GM21423 (cell line): ENCODE data around the gene CYS1.
"Not testable (repeated sequence)": the region's sequence is repeated elsewhere in the genome, so short reads cannot be mapped to it uniquely, and the experiment has no call there.

Source experiments
- ATAC-seq: cut with Tn5 transposase; IDR thresholded peaks from one replicate; pipeline ENCODE4 v1.9.1; 2021; ENCODE audit warnings: mild to moderate bottlenecking, moderate library complexity; ENCODE audit not compliant: unreplicated experiment

Gene CYS1, protein sequence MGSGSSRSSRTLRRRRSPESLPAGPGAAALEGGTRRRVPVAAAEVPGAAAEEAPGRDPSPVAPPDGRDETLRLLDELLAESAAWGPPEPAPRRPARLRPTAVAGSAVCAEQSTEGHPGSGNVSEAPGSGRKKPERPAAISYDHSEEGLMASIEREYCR

DNA sequence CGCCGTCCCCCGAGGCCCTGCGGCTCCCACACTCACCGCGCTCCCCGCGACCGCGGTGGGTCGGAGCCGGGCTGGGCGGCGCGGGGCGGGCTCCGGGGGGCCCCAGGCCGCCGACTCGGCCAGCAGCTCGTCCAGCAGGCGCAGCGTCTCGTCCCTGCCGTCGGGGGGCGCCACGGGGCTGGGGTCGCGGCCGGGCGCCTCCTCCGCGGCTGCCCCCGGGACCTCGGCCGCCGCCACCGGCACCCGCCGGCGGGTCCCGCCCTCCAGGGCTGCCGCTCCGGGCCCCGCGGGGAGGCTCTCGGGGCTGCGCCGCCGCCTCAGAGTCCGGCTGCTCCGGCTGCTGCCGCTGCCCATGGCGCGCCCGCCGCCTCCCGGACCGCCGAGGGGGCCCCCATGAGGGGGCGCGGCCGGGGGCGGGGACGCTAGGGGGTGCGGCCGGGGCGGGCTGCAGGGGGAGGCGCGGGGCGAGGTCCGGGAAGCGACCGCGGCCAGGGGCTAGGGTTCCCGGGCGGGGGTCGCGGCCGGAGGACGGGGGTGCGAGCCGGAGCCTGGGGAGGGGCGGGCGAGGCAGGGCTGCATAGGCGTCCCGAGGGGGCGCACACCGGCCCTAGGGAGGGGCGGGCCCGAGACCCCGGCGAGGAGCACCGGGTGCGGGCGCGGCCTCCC lies at the start of gene CYS1:
TSS of gene CYS1 (minus strand) at position 542 of the 666 bp plus-strand sequence. CDS start at position 354, 188 bp downstream.
- peak; percentile 38 for ATAC-seq

DNA sequence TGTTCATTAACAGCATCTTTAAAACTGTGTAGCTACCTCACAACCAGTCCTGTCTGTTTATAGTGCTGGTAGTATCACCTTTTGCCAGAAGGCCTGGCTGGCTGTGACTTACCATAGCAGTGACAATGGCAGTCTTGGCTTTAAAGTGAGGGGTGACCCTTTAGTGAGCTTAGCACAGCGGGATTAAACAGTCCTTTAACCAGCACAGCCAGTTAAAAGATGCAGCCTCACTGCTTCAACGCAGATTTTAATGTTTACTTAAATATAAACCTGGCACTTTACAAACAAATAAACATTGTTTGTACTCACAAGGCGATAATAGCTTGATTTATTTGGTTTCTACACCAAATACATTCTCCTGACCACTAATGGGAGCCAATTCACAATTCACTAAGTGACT lies 49.3 kb upstream of the CYS1 start:
- no peak for ATAC-seq

DNA sequence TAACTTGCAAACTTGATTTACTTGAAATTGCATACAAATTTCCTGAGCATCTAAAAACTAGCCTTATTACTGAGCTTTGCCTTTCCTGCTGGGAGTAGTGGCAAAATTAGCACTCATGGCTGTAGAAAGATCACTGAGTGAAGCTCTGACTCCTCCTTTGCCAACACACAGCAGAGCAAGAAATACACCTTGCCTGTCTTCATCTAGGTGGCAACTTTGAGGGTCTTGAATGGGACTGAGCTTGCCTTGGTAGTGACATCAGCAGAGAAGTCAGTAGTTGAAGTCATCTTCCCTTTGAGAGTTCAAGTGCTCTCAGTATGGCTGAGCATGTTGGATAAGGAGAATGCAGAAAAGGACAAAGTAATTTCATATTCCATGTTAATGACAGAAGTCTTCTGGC lies 48.2 kb upstream of the CYS1 start:
- ATAC-seq = no peak

DNA sequence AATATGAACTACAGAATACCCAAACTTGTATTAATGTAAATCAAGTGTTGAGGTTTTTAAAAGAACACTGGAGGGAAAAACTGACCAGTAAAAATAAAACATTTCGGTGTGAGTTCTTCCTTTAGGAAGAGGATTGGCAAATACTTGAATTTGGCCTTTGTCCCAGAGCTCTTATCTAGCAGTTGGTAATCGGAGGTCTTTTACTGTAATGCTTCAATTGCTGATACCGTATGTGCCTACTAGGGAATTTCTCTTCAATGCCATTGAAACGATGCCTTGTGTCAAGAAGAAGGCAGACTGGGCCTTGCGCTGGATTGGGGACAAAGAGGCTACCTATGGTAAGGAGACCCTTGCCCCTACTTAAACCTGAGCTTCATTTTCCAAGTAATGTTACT lies 46.4 kb upstream of the CYS1 start:
- no peak for ATAC-seq

DNA sequence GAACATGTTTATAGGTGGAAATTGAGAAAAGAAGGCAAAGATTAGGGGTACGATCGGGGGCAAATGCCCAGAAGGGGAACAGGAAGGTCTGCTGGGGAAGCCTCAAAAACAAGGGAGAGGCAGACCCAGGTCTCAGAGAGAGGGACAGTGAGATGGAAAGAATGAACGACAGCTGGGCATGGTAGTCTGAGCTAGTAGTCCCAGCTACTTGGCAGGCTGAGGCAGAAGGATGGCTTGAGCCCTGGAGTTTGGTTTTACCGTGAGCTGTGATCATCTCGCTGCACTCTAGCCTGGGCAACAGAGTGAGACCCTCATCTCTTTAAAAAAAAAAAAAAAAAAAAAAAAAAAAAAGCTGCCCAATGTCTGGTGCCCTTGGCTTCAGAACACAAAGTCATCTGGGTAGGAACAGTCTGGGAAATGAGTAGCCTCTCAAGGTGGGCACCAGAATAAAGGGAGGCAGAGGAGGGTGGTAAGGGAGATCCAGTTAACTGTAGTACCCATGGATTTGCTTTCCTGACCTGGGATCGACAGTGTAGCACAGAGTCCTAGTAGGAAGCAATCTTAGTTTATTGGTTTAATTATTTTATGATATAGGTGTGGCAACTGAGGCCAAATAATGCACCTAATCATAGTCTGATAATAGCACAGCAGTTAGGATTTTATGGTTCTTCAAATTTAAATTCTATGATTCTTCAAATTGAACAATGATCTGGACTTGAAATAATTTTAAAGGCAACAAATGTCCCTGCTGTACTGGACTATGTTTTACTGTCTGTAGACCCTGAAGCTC lies 45.8 kb upstream of the CYS1 start:
- ATAC-seq = no peak

DNA sequence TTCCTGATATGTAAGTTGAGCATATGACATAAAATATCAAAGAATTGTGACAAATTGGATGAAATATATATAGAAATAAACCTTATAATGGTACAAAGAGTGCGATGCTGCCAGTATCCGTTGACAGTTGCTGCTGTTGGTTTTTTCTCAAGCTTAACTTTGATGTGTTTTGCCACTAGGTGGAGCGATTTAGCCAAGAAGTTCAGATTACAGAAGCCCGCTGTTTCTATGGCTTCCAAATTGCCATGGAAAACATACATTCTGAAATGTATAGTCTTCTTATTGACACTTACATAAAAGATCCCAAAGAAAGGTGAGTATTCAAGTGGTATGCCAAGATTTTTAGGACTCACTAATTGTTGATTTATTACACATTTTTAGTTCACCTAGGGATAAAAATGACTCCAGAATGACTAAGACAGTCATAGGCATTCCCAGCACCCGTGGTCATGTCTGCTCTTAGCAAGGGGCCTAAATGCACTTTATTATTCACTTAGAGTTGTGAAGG lies 44.4 kb upstream of the CYS1 start:
- ATAC-seq = no peak

DNA sequence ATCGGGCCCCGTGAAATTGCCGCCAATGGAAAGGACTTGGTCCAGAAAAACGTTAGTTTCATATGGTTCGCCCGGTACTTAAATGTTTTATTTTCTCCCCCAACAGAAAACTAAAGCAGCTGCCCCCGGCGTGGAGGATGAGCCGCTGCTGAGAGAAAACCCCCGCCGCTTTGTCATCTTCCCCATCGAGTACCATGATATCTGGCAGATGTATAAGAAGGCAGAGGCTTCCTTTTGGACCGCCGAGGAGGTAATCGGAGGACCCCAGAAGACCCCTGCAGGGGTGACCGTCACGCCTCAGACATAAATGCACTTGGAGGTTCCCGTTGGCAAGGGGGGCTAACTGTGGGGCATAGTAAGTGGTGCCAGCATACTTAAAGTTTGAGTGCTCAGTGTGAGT lies 43.1 kb upstream of the CYS1 start:
- no peak for ATAC-seq

DNA sequence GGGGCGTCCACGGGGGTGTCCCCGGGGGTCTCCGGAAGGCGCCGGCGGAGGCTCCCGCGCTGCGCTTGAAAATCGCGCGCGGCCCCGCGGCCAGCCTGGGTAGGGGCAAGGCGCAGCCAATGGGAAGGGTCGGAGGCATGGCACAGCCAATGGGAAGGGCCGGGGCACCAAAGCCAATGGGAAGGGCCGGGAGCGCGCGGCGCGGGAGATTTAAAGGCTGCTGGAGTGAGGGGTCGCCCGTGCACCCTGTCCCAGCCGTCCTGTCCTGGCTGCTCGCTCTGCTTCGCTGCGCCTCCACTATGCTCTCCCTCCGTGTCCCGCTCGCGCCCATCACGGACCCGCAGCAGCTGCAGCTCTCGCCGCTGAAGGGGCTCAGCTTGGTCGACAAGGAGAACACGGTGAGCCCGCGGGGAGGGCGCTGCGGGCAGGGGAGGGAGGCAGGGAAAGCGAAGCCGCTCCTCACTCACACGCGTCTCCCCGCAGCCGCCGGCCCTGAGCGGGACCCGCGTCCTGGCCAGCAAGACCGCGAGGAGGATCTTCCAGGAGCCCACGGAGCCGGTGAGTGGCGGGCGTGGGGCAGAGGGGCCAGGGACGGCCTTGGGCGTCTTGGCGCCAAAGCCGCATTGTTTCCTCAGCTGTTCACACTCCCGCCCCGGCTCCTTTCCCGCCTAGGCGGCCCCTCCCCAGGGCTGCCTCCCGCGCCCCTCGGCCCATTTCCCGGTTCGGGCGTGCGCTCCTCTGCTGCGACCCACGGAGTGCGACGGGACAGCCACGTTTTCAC lies 42.5 kb upstream of the CYS1 start, which contains the start of gene RRM2:
TSS of gene RRM2 (plus strand) at position 240 of the 781 bp plus-strand sequence. CDS start at position 300, 60 bp downstream.
- peak; percentile 60 for ATAC-seq

DNA sequence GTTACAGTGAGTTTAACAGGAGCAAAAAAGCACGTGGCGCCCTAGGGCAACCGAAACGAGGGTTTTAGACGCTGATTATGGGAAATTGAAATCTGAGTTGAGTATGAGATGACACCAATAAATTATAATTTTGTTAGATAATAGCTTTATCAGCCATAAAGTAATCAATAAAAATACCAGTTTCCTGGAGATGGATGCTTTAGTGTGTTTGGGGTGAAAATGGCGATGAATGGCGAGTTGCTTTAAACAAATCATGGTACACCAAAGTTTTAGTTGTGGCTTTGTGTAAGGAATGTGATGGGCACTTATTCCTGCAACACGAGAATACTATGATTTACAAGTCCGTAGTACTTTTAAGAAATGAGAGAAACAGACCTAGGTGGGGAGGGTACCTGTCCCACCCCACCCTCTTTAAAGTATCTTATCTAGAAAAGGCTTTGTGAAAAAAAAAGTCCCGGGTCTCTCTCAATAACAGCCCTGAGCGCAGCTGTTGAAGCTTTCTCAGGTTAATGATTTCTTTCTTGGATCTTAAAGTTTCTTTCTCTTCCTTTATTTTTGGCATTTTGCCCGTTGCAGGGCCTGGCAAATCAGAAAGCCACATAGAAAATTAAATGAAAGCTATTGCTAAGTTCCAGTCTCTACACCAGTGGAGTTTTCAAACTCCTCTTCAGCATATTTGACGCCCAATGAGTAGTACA lies 40.8 kb upstream of the CYS1 start:
- no peak for ATAC-seq

DNA sequence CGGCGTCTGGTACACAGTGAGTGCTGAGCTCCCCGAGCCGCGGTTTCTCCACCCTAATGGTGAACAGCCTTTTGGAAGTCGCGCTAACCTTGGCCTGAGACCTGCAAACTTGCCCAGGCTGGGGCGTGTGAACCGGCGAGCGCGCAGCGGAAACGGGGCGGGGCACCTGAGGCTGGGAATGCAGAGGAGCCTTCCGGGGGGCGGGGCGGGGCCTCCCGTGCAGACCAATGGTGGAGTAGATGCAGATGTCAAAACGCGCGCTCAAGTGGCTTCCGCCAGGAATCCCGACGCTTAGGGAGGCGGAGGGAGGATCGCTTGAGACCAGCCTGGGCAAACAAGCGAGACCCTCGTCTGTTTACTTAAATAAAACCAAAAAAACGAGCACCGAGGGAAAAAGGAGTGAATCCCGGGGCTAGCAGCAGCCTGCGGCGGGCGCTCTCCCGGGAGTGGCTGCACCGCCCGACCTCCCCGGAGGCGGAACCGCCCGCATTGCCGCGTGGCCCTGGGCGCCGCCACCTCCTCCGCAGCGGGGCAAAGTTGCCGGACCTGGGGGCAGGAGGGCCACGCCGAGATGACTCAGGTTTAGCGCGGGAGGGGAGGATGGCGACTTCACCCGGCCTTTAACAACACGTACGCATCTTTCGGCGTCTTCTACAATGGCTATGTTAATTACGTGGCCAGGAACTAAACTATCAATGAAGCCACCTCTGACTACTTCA lies 40.1 kb upstream of the CYS1 start:
- peak; percentile 57 for ATAC-seq

DNA sequence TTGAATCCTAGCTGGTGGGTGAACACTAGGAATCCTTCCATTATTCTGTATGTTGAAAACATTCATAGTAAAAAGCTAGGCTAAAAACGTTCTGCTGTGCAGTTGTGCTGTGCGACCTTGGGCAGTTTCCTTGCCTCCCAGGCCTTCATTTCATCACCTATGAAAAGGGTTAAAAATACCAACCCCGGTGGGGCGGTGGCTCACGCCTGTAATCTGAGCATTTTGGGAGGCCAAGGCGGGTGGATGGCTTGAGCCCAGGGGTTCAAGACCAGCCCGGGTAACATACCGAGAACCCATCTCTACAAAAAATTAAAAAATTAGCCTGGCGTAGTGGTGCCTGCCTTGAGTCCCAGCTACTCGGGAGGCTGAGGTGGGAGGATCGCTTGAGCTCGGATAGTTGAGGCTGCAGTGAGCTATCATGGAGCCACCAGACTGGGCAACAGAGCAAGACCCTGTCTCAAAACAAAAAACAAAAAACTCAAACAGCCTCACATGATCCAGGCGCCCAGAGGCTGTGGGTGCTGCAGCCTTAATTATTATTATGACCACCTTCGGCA lies 39.5 kb upstream of the CYS1 start:
- ATAC-seq = no peak

DNA sequence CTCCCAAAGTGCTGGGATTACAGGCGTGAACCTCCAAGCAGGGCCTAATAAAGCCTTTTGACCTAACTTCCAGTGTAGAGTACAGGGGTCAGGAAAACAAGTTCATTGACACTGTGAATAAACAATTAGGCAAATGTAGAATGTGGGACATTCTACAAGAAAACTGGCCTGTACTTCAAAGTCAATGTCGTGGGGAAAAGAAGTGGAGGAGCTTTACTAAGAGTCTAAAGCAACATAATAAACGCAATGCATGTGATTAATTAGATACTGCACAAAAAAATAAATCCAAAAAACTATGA lies 38.8 kb upstream of the CYS1 start:
- no peak for ATAC-seq

DNA sequence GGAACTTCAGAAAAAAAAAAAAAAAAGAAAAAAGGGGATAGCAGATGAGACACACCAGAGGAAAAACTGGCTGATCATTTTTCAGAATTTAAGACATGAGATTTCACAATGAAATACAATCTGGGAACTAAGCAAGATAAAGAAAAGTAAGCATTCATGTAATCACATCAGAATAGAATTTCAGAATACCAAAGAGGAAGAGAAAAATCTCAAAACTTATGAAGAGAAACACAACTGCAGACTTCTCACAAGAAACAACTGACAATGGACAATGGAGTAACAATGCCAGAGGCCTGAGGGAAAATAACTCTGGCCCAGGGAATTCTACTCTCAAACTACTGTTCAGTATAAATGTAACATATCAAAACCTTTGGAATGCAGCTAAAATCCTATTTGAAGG lies 29.1 kb upstream of the CYS1 start:
- ATAC-seq = no peak

DNA sequence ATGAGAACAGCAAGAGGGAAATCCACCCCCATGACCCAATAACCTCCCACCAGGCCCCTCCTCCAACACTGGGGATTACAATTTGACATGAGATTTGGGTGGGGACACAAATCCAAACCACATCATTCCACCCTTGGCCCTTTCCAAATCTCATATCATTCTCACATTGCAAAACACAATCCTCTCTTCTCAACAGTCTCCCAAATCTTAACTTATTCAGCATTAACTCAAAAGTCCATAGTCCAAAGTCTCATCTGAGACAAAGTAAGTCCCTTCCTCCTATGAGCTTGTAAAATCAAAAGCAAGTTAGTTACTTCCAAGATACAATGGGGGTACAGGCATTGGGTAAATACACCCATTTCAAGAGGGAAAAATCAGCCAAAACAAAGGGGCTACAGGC lies 24.7 kb upstream of the CYS1 start:
- not testable (repeated sequence) for ATAC-seq

DNA sequence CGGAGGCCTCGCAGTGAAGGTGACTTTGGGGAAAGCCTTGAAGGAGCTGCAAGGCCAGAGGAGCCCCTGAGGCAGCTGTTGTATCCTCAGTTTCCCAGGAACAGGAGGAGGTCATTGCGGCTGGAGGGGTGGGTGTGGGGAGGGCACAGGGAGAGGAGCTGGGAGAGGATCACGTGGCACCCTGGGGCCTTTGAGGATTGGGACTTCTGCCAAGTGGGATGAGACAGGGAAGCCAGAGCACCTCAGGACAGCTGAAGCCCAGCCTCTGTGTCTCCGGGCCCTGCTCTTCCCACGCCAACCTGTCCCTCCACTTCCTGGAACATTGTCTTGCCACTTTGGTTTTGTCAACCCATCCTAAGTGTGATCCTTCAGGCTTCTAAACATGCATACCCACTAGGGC lies 23.0 kb upstream of the CYS1 start:
- ATAC-seq = no peak

DNA sequence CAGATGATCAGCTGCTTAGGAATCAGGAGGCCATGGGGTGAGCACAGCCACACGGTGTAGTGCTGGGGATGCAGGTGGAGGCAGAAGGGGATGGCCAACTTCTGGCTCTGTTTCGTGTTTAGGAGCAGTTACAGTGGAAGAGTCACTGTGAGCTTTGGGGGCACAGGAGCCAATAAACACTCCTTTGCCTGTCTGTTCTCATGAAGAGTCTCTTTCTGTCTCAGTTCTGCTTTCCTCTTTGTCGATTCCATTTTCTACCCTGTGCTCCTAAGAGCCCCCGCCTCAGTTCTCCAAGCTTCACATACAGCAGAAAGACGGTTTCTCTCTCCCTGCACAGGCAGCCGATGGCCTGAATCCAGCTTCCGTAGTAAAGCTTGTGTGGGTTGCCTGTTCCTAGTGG lies 21.3 kb upstream of the CYS1 start:
- ATAC-seq = no peak

DNA sequence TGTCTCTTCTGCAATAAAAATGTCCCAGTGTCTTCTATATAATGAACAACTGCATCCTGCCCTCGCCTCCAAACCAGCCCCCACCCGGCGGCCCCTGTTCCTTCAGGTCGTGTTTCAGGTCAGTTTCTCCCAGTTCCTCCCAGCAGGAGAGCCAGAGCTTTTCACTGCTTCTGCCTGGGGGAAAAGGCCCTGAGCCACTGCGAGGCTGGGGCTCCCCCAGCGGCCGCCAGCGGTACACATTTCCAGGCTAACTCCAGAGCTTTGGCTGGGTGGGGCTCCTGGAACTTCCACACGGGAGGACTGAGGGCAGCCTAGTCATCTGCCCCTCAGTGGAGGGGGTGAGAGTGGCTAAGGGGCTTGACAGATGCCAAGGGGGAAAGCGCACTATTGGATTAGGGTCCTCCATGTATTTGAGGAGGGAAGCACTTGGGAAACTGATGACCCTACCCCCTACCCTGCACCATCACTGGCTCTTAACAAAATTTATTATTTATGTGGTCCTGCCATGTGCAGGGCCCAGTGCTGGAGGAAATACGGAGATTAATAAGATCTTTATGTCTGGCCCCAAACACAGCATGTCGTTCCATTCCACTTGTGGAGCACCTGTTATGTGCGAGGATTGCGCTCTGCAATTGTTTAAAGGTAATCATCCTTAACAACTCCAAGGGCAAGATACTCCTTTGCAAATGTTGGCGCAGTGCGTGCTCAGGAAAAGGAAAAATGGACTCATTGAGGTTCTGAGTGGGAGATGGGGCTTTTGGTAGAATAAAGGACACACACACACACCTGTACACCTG lies 17.3 kb upstream of the CYS1 start:
- peak; percentile 69 for ATAC-seq

DNA sequence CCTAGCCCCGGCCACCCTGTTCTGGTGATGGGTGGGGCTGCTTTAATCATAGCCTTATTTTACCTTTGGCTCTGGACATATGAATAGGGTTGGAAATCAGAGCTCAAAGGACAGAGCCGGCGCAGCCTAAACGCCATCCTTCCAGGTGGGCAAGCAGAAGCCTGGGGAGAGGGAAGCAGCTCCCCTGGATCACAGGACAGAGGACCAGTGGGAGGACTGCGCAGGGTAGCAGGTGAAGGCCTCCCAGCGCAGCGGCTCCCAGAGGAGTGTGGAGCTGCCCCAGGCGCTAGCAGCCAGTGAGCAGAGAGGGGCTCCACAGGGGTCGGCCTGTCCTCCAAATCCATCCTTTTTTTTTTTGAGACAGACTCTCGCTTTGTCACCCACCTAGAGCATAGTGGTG lies 16.4 kb upstream of the CYS1 start:
- ATAC-seq = no peak

DNA sequence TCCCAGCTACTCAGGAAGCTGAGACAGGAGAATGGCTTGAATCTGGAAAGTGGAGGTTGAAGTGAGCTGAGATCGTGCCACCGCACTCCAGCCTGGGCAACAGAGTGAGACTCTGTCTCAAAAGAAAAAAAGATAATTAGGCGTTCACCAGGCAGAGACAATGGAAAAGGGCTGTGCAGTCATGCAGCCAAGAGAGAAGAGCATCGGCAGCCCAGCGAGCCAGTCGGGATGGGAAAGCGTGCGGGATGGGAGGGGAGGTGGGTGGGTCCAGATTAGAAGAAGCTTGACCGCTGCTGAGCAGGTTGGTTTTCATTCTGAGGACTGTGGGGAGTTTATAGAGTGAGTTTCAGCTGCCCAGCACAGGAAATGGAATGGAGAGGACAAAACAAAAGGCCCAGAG lies 15.0 kb upstream of the CYS1 start:
- ATAC-seq = no peak
